ENCODE data around the gene PURB. TPM values are rescaled to one million over a fixed set of nuclear protein-coding genes. Genes with fewer than 3 reads are reported as not detected.
"Not testable (repeated sequence)": the region's sequence is repeated elsewhere in the genome, so short reads cannot be mapped to it uniquely, and the experiment has no call there.

Gene PURB
- total and polyA plus RNA-seq, 2 donors = 8.0 to 16.5 TPM

DNA sequence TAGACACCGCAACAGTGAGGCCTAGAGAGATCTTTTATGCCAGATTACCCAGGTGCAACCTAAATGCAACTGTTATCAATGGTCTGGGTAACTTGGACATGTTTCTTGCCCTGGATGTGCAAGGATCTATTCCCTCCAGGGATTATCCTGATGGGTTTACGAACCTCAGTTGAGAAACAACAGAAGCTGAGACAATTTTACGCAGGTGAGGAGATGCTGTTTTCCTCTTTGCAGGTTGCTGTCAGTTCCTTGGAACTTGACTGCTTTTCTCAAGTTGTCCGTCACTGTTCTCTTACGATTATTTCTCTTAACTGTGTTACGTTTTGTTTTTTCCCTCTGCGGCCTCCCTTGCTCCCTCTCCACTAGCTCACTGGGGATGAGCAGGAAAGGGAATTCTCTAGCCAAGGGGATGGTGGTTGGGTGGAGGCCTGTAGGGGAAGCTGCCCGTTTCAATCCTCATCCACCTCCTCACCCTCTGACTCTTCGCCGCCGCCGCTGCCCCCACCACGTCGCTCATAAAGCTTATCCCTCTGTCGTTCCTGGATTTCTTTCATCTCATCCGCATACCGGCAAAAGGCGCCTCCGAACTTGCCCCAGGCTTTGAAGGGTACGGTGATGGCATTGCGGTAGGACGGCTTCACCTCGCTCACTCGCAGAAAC, 1.2 kb downstream of the PURB start:
- WGBS = 26% methylated on average over 24 of the region's 24 CpGs
- peaks cover 25 to 34% of the 10 kb centered on the region in 2 donors for H3K4me1 ChIP-seq (ENCODE audit: control insufficient read depth in 2 of 2, insufficient read depth in 2 of 2, low read length in 2 of 2)
- H3K27ac ChIP-seq (ENCODE audit: low read depth in 1 of 2, low read length in 1 of 2) = peak overlapping the region; percentile 87 to 99
- peaks cover 3 to 20% of the 10 kb centered on the region in 2 donors for H3K36me3 ChIP-seq (ENCODE audit: control insufficient read depth in 2 of 2, insufficient read depth in 2 of 2, low read length in 1 of 2)
- no peak for DNase-seq (ENCODE audit: low read depth in 6 of 9, low spot score in 9 of 9)
- no peaks in the 10 kb centered on the region for H3K9me3 ChIP-seq (ENCODE audit: control insufficient read depth in 2 of 2, insufficient read depth in 1 of 2, low read length in 1 of 2)
- peak overlapping the region; percentile 69 to 97 for H3K4me3 ChIP-seq (ENCODE audit: low read length in 2 of 2)
- H3K27me3 ChIP-seq (ENCODE audit: control insufficient read depth in 2 of 2, insufficient read depth in 1 of 2, low read length in 1 of 2) = no peaks in the 10 kb centered on the region

DNA sequence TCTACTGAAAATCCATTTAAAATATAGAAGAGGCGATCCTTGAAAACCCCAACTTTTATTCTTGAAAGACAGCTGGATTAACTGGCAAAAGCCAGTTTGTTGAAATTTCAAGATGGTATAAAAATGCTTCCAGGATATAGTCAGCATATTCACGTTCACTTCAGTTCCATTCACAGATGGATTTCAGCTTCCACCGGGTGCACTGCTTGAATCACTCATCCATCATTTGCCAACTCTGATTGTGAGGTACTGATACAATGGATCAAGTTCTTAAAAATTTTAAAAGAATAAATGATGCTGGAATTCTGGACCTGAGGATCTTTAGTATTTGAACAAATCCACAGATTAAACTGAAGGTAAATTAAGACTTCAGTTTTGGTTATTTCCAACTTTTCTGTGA, 2.4 kb downstream of the PURB start:
- WGBS = 87% methylated on average over 3 of the region's 3 CpGs
- H3K4me1 ChIP-seq (ENCODE audit: control insufficient read depth in 2 of 2, insufficient read depth in 2 of 2, low read length in 2 of 2) = peaks cover 25 to 34% of the 10 kb centered on the region in 2 donors

GRCh38 chr7:44881610-44882009, 3.7 kb downstream of the PURB start:
- Histone ChIP-seq H3K9me3 (ENCODE audit: control insufficient read depth in 2 of 2, insufficient read depth in 1 of 2, low read length in 1 of 2) (no peaks in the 10 kb centered on the region), H3K27me3 (ENCODE audit: control insufficient read depth in 2 of 2, insufficient read depth in 1 of 2, low read length in 1 of 2) (no peaks in the 10 kb centered on the region), H3K4me3 (ENCODE audit: low read length in 2 of 2) (peak overlapping the region; percentile 11 to 14), H3K36me3 (ENCODE audit: control insufficient read depth in 2 of 2, insufficient read depth in 2 of 2, low read length in 1 of 2) (peaks cover 3 to 23% of the 10 kb centered on the region in 2 donors), H3K4me1 (ENCODE audit: control insufficient read depth in 2 of 2, insufficient read depth in 2 of 2, low read length in 2 of 2) (peaks cover 25 to 34% of the 10 kb centered on the region in 2 donors), H3K27ac (ENCODE audit: low read depth in 1 of 2, low read length in 1 of 2) (peak overlapping the region; percentile 36 to 43)
- no peak for DNase-seq (ENCODE audit: low read depth in 6 of 9, low spot score in 9 of 9)

More for the DNA sequence above, 2.4 kb downstream of the PURB start:
- no peaks in the 10 kb centered on the region for H3K9me3 ChIP-seq (ENCODE audit: control insufficient read depth in 2 of 2, insufficient read depth in 1 of 2, low read length in 1 of 2)
- H3K27me3 ChIP-seq (ENCODE audit: control insufficient read depth in 2 of 2, insufficient read depth in 1 of 2, low read length in 1 of 2) = no peaks in the 10 kb centered on the region
- H3K4me3 ChIP-seq (ENCODE audit: low read length in 2 of 2) = peak overlapping the region in 1 of 2 donors; percentile 5
- no peak for DNase-seq (ENCODE audit: low read depth in 6 of 9, low spot score in 9 of 9)
- peaks cover 3 to 20% of the 10 kb centered on the region in 2 donors for H3K36me3 ChIP-seq (ENCODE audit: control insufficient read depth in 2 of 2, insufficient read depth in 2 of 2, low read length in 1 of 2)
- no peak overlapping the region for H3K27ac ChIP-seq (ENCODE audit: low read depth in 1 of 2, low read length in 1 of 2)

- Histone ChIP-seq H3K36me3 (ENCODE audit: control insufficient read depth in 2 of 2, insufficient read depth in 2 of 2, low read length in 1 of 2) (peaks cover 3 to 23% of the 10 kb centered on the region in 2 donors), H3K9me3 (ENCODE audit: control insufficient read depth in 2 of 2, insufficient read depth in 1 of 2, low read length in 1 of 2) (no peaks in the 10 kb centered on the region), H3K4me3 (ENCODE audit: low read length in 2 of 2) (peak overlapping the region in 1 of 2 donors; percentile 37), H3K27ac (ENCODE audit: low read depth in 1 of 2, low read length in 1 of 2) (peak overlapping the region in 1 of 2 donors; percentile 33), H3K4me1 (ENCODE audit: control insufficient read depth in 2 of 2, insufficient read depth in 2 of 2, low read length in 2 of 2) (peaks cover 25 to 29% of the 10 kb centered on the region in 2 donors), H3K27me3 (ENCODE audit: control insufficient read depth in 2 of 2, insufficient read depth in 1 of 2, low read length in 1 of 2) (no peaks in the 10 kb centered on the region)
- no peak for DNase-seq (ENCODE audit: low read depth in 6 of 9, low spot score in 9 of 9)
- 79% methylated on average over 1 of the region's 1 CpG for WGBS
These were observed 4.2 kb downstream of the PURB start for GRCh38 chr7:44881066-44881600.

DNA sequence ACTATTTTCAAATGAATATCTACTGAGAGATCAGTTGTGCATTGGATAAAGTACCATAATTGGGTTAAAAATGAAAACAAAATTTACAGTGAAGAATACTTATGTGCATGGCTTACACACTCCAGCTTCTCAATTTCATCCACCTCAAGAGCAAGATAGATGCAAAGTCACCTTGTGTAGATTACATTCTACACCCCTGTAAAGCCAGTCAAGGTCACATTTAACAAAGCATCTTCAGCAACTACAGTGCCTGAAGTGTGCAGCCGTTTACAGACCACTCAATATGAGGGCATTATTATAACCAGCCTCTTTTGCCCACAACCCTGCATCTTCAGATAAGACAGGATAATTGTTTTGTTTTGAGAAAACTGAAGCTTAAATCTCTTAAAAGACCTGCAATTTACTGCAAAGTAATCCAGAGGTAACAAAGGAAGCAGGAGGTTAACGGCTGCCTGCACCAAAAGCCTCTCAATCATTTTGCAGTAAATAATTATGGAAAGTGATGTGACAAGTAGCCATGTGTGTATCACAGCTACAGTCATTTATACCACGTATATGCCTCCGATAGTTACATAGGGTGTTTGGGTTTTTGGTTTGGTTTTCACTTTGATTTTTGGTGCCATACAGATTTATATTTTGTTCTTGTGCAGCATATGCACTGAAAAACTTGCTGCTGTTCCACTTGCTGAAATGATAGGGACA, 4.9 kb downstream of the PURB start:
- WGBS = 27% methylated on average over 4 of the region's 4 CpGs
- Histone ChIP-seq H3K4me1 (ENCODE audit: control insufficient read depth in 2 of 2, insufficient read depth in 2 of 2, low read length in 2 of 2) (peaks cover 25% of the 10 kb centered on the region in 2 donors), H3K4me3 (ENCODE audit: low read length in 2 of 2) (peak overlapping the region in 1 of 2 donors; percentile 37), H3K27me3 (ENCODE audit: control insufficient read depth in 2 of 2, insufficient read depth in 1 of 2, low read length in 1 of 2) (no peaks in the 10 kb centered on the region), H3K9me3 (ENCODE audit: control insufficient read depth in 2 of 2, insufficient read depth in 1 of 2, low read length in 1 of 2) (no peaks in the 10 kb centered on the region), H3K27ac (ENCODE audit: low read depth in 1 of 2, low read length in 1 of 2) (peak overlapping the region; percentile 19 to 52), H3K36me3 (ENCODE audit: control insufficient read depth in 2 of 2, insufficient read depth in 2 of 2, low read length in 1 of 2) (peaks cover 3 to 23% of the 10 kb centered on the region in 2 donors)
- no peak for DNase-seq (ENCODE audit: low read depth in 6 of 9, low spot score in 9 of 9)

- WGBS = 74% methylated on average over 4 of the region's 4 CpGs
- no peak for DNase-seq (ENCODE audit: low read depth in 6 of 9, low spot score in 9 of 9)
- Histone ChIP-seq H3K27ac (ENCODE audit: low read depth in 1 of 2, low read length in 1 of 2) (no peak overlapping the region), H3K27me3 (ENCODE audit: control insufficient read depth in 2 of 2, insufficient read depth in 1 of 2, low read length in 1 of 2) (no peaks in the 10 kb centered on the region), H3K4me3 (ENCODE audit: low read length in 2 of 2) (no peak overlapping the region), H3K4me1 (ENCODE audit: control insufficient read depth in 2 of 2, insufficient read depth in 2 of 2, low read length in 2 of 2) (peaks cover 6 to 8% of the 10 kb centered on the region in 2 donors), H3K9me3 (ENCODE audit: control insufficient read depth in 2 of 2, insufficient read depth in 1 of 2, low read length in 1 of 2) (peaks cover 0 to 7% of the 10 kb centered on the region in 2 donors), H3K36me3 (ENCODE audit: control insufficient read depth in 2 of 2, insufficient read depth in 2 of 2, low read length in 1 of 2) (peaks cover 3 to 11% of the 10 kb centered on the region in 2 donors)
These were observed 8.9 kb downstream of the PURB start for GRCh38 chr7:44876393-44876792.

DNA sequence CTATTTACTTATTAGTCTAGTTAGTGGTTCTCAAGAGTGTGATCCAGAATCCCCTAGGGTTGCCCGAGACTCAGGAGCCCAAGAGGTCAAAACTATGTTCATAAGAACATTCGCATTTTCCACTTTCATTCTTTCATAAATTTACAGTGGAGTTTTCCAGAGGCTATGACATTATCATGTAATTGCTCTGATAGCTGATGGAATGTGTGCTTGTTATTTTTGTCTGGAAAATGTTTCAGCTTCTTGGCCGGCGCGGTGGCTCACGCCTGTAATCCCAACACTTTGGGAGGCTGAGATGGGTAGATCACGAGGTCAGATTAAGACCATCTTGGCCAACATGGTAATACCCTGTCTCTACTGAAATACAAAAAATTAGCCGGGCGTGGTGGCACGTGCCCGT, 10.1 kb downstream of the PURB start:
- H3K4me1 ChIP-seq (ENCODE audit: control insufficient read depth in 2 of 2, insufficient read depth in 2 of 2, low read length in 2 of 2) = peaks cover under 1% of the 10 kb centered on the region in 2 donors
- no peak for DNase-seq (ENCODE audit: low read depth in 6 of 9, low spot score in 9 of 9)
- no peak overlapping the region for H3K4me3 ChIP-seq (ENCODE audit: low read length in 2 of 2)
- H3K36me3 ChIP-seq (ENCODE audit: control insufficient read depth in 2 of 2, insufficient read depth in 2 of 2, low read length in 1 of 2) = peaks cover 0 to 6% of the 10 kb centered on the region in 2 donors
- WGBS = 96% methylated on average over 11 of the region's 11 CpGs
- H3K27ac ChIP-seq (ENCODE audit: low read depth in 1 of 2, low read length in 1 of 2) = no peak overlapping the region
- H3K27me3 ChIP-seq (ENCODE audit: control insufficient read depth in 2 of 2, insufficient read depth in 1 of 2, low read length in 1 of 2) = no peaks in the 10 kb centered on the region
- peaks cover 0 to 13% of the 10 kb centered on the region in 2 donors for H3K9me3 ChIP-seq (ENCODE audit: control insufficient read depth in 2 of 2, insufficient read depth in 1 of 2, low read length in 1 of 2)

GRCh38 chr7:44872787-44873186, 12.5 kb downstream of the PURB start:
- H3K27me3 ChIP-seq (ENCODE audit: control insufficient read depth in 2 of 2, insufficient read depth in 1 of 2, low read length in 1 of 2) = no peaks in the 10 kb centered on the region
- no peak overlapping the region for H3K27ac ChIP-seq (ENCODE audit: low read depth in 1 of 2, low read length in 1 of 2)
- H3K4me1 ChIP-seq (ENCODE audit: control insufficient read depth in 2 of 2, insufficient read depth in 2 of 2, low read length in 2 of 2) = no peaks in the 10 kb centered on the region
- WGBS = 100% methylated on average over 1 of the region's 1 CpG
- H3K9me3 ChIP-seq (ENCODE audit: control insufficient read depth in 2 of 2, insufficient read depth in 1 of 2, low read length in 1 of 2) = peaks cover 0 to 13% of the 10 kb centered on the region in 2 donors
- H3K4me3 ChIP-seq (ENCODE audit: low read length in 2 of 2) = no peak overlapping the region
- DNase-seq (ENCODE audit: low read depth in 6 of 9, low spot score in 9 of 9) = no peak
- H3K36me3 ChIP-seq (ENCODE audit: control insufficient read depth in 2 of 2, insufficient read depth in 2 of 2, low read length in 1 of 2) = peaks cover 0 to 2% of the 10 kb centered on the region in 2 donors

DNA sequence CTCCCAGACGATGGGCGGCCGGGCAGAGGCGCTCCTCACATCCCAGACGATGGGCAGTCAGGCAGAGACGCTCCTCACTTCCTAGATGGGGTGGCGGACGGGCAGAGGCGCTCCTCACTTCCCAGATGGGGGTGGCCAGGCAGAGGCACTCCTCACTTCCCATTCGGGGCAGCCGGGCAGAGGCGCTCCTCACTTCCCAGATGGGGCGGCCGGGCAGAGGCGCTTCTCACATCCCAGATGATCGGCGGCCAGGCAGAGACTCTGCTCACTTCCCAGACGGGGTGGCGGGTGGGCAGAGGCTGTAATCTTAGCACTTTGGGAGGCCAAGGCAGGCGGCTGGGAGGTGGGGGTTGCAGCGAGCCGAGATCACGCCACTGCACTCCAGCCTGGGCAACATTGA, 13.4 kb downstream of the PURB start:
- not testable (repeated sequence) for H3K4me1 ChIP-seq (ENCODE audit: control insufficient read depth in 2 of 2, insufficient read depth in 2 of 2, low read length in 2 of 2); H3K36me3 ChIP-seq (ENCODE audit: control insufficient read depth in 2 of 2, insufficient read depth in 2 of 2, low read length in 1 of 2); H3K27ac ChIP-seq (ENCODE audit: low read depth in 1 of 2, low read length in 1 of 2); H3K27me3 ChIP-seq (ENCODE audit: control insufficient read depth in 2 of 2, insufficient read depth in 1 of 2, low read length in 1 of 2); DNase-seq (ENCODE audit: low read depth in 6 of 9, low spot score in 9 of 9); H3K4me3 ChIP-seq (ENCODE audit: low read length in 2 of 2)
- peaks cover 0 to 13% of the 10 kb centered on the region in 2 donors for H3K9me3 ChIP-seq (ENCODE audit: control insufficient read depth in 2 of 2, insufficient read depth in 1 of 2, low read length in 1 of 2)
- 98% methylated on average over 23 of the region's 23 CpGs for WGBS
